Measurements from ENCODE around the gene FNDC11. TPM values are rescaled to one million over a fixed set of nuclear protein-coding genes. Genes with fewer than 3 reads are reported as not detected.

The FNDC11 gene
- total RNA-seq, 2 experiments from 2014 or later: 0.55 to 0.61 TPM

DNA sequence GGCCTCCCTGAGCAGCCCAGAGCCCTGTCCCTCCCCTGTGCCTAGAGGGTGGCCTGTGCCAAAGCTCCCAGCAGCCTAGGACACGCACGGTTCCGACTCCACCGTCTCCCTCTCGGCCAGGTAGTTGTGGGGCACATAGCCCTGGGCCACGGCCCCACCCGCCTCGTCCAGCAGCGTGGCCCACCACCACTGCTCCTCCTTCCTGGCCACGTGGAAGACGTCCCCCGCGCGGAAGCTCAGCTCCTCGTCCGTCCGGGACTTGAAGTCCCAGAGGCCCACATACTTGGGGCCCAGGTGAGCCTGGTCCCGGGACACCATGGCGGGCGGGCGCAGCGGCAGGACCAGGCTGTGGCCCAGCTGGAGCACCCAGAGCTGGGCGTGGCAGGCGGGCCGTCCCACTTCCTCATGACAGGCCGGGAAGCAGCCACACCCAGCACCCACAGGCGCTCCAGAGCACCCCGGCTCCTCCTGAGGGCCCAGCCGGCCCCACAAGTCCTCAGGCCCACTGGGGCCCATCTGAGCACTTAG lies 16.9 kb upstream of the FNDC11 start, which contains the start of gene PTK6:
PTK6 (minus strand) TSS at position 380 of the 528 bp plus-strand sequence; CDS start at position 318, 62 bp downstream.
- peak; percentile 62 for DNase-seq
- intact Hi-C loops (cut with micrococcal nuclease): loop anchor here (1.0 to 10.0 kb wide), 7 partner anchors 16 to 528 kb away; partner anchors contain the start of genes PRPF6, TCEA2, TNFRSF6B and UCKL1
- Mint-ChIP-seq H3K4me3 (peak within 1 kb of the TSS; percentile 66), H3K36me3 (no peaks in the 10 kb centered on the region), H3K9me3 (no peaks in the 10 kb centered on the region), H3K27ac (peak within 1 kb of the TSS; percentile 80), H3K4me1 (ENCODE audit: low read depth) (peaks cover 13% of the 10 kb centered on the region), H3K27me3 (no peaks in the 10 kb centered on the region)
- ChIA-PET CTCF (interaction anchor here (0.6 to 2.6 kb wide), 49 partner anchors 9 to 584 kb away, joined by 3 to 19 read pairs (median 4); partner anchors contain the start of genes ARFRP1, GMEB2, LIME1 and OPRL1), POLR2A (interaction anchor here (0.6 to 5.8 kb wide), 12 partner anchors 8 to 419 kb away, joined by 3 to 55 read pairs (median 3); partner anchors contain the start of genes PPDPF, TPD52L2 and UCKL1)

DNA sequence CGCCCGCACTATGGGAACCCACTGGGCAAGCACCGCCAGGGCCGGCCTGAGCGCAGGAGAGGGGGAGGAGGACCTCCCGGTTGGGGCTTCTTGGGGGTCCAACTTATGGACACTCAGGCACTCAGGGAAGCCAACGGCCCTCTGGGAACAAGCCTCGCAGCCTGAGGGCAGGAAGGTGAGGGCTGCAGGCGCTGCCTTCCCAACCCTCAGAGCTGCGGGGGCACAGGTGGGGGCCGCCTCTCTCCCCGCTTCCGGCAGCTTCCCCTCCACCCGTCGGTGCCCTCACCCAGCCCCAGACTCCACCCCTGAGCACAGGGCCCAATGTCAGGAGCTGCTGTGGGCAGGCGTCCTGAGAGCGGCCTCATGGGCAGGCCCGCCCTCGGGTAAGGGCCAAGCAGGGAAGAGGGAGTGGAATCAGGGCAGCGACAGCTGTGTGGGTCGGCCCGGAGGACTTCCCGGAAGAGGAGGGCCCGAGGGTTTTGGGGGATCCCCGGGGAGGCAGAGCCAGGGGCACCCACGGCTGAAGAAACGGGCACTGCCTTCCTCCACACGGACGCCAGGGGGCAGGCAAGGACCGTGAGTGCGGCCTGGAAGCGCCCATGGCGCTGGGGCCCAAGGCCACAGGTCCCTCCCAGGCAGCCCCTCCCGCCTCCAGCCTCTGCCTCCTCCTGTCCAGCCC lies 16.3 kb upstream of the FNDC11 start:
- peaks cover 15% of the 10 kb centered on the region for H3K4me1 Mint-ChIP-seq (ENCODE audit: low read depth)
- no peaks in the 10 kb centered on the region for H3K9me3 Mint-ChIP-seq
- H3K36me3 Mint-ChIP-seq: no peaks in the 10 kb centered on the region
- peak; percentile 99 for DNase-seq
- peak overlapping the region; percentile 80 for H3K27ac Mint-ChIP-seq
- ChIA-PET CTCF (interaction anchor here (0.6 to 2.6 kb wide), 52 partner anchors 9 to 584 kb away, joined by 3 to 19 read pairs (median 4); partner anchors contain the start of genes ARFRP1, GMEB2, LIME1 and OPRL1), POLR2A (interaction anchor here (0.6 to 5.8 kb wide), 13 partner anchors 9 to 419 kb away, joined by 3 to 55 read pairs (median 3); partner anchors contain the start of genes PPDPF, RTEL1, TPD52L2 and UCKL1)
- H3K4me3 Mint-ChIP-seq: peak overlapping the region; percentile 66
- intact Hi-C loops (cut with micrococcal nuclease): loop anchor here (1.0 to 10.0 kb wide), 9 partner anchors 16 to 527 kb away; partner anchors contain the start of genes PRPF6, TCEA2, TNFRSF6B and UCKL1
- no peaks in the 10 kb centered on the region for H3K27me3 Mint-ChIP-seq

DNA sequence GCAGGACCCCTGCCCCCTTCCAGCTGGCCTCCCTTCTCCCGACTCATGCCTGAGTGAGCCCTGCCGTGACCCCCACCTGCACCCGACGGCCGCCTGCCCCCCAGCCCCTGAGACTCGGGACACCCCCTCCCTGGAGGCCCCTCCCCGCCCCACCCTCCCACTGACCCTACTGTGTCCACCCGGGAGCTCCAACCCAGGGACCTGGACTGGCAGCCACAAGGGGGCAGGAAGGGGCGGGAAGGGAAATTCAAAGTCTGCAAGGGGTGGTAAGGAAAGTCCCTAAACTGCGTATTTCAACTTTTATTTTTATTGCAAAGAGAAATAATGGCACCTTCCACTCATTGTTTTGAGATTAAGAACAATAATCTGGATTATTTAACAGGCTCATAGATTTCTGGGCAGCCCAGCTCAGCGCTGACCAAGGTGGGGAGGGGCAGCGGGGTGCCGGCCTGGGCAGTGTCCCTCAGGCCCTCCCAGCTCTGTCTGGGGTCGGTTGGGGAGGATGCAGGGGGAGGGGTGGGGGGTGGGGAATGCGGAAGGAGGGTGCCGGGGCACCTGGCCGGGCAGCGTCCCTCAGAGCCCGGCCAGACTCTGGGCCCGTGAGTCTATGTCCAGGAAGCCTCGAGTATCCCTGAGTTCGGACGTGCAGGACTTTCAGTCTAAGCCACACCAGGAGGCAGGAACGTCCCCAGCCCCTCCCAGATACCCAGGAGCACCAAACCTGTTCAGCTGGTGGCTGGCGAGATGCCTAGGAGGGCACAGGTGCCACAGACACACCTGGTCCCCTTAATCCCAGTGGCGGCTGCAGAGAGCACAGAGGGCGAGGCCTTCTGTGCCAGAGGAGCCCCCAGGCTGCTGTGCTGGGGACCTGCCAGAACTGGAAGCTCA lies 15.5 kb upstream of the FNDC11 start:
- peak; percentile 59 for DNase-seq
- no peaks in the 10 kb centered on the region for H3K27me3 Mint-ChIP-seq
- POLR2A ChIA-PET: interaction anchor here (1.1 to 5.8 kb wide), 9 partner anchors 9 to 418 kb away, joined by 3 to 55 read pairs (median 3); partner anchors contain the start of genes PPDPF, RTEL1, TPD52L2 and UCKL1
- no peaks in the 10 kb centered on the region for H3K9me3 Mint-ChIP-seq
- H3K4me3 Mint-ChIP-seq: peak overlapping the region; percentile 57
- CTCF ChIA-PET: interaction anchor here (0.5 to 2.6 kb wide), 34 partner anchors 9 to 582 kb away, joined by 3 to 19 read pairs (median 5); partner anchors contain the start of genes ARFRP1, PPDPF, PRPF6 and RTEL1
- H3K4me1 Mint-ChIP-seq (ENCODE audit: low read depth): peaks cover 18% of the 10 kb centered on the region
- peak overlapping the region; percentile 80 for H3K27ac Mint-ChIP-seq
- intact Hi-C loops (cut with micrococcal nuclease): loop anchor here (1.0 to 10.0 kb wide), 8 partner anchors 40 to 526 kb away; partner anchors contain the start of genes PRPF6, TCEA2, TNFRSF6B and UCKL1
- no peaks in the 10 kb centered on the region for H3K36me3 Mint-ChIP-seq

DNA sequence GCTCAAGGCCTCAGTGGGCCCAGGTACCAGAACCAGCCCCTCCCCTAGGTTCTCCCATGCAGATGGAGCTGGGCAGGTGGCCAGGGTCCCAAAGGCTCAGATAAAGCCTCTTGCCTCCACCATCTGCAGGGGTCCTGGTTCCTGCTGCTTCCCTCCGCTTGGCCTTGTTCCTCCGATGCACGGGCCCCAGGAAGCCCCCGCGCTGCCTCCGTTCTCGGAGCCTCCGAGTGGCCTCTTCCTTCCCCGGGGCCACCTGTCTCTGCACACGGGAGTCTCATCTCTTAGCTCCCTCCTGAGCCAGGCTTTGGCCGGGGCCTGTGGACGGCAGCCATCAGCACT lies 14.9 kb upstream of the FNDC11 start:
- Mint-ChIP-seq H3K36me3 (no peaks in the 10 kb centered on the region), H3K27me3 (no peaks in the 10 kb centered on the region), H3K9me3 (no peaks in the 10 kb centered on the region), H3K4me3 (no peak overlapping the region), H3K4me1 (ENCODE audit: low read depth) (peaks cover 18% of the 10 kb centered on the region), H3K27ac (no peak overlapping the region)
- intact Hi-C loops (cut with micrococcal nuclease): loop anchor here (2.0 to 10.0 kb wide), 7 partner anchors 40 to 526 kb away; partner anchors contain the start of genes PRPF6, TCEA2, TNFRSF6B and UCKL1
- POLR2A ChIA-PET: interaction anchor here (3.0 to 5.8 kb wide), 2 partner anchors 10 to 17 kb away, joined by 12 to 55 read pairs; partner anchors contain the start of gene PPDPF
- DNase-seq: no peak
- CTCF ChIA-PET: interaction anchor here (1.3 to 2.2 kb wide), 5 partner anchors 18 to 581 kb away, joined by 5 to 18 read pairs (median 10); partner anchors contain the start of gene PPDPF

DNA sequence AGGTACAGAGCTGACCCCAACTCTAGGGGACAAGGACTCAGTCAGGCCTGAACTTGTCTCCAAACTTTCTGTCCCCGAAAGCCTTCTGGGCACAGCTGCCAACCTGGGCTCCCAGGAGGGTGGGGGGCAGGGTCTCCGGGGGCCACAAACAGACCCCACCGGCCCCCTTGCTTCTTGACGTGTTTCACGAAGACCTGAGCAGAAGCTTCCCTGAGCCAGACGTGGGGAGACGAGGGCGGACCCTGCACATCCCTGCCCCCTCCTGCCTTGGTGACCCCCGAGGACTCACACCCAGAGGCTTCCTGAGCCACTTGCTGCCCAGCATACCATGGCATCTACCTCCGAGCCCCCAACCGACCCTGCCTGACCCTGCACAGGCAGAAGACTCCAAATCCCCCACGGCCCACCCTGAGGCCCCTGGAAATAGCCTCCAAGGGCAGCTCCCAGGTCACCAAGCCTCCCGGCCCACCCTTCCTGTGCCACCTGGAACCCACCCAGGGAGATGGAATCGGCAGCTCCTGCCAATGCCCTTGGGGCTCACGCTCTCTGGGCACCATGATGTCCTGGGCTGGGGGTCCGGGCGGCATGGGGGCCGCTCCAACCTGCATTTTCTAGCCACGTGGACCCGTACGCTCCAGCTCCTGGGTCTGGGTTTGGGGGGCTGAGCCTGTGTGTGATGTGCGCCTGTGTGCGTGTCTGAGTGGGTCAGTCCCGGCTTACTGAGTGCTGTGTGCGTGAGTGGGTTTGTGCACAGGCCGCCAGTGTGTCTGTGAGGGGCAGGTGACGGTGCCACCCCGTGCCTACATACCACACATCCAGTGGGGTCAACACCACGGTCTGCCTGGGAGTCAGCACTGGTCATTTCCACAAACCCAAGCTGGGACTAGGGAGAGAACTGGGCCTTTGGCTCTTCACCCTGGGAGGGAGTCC lies 14.3 kb upstream of the FNDC11 start:
- POLR2A ChIA-PET: interaction anchor here (3.0 to 5.8 kb wide), 2 partner anchors 11 to 18 kb away, joined by 12 to 55 read pairs; partner anchors contain the start of gene PPDPF
- H3K27ac Mint-ChIP-seq: no peak overlapping the region
- no peaks in the 10 kb centered on the region for H3K9me3 Mint-ChIP-seq
- no peaks in the 10 kb centered on the region for H3K27me3 Mint-ChIP-seq
- intact Hi-C loops (cut with micrococcal nuclease): loop anchor here (2.0 to 10.0 kb wide), 7 partner anchors 39 to 525 kb away; partner anchors contain the start of genes PRPF6, TCEA2, TNFRSF6B and UCKL1
- CTCF ChIA-PET: interaction anchor here (1.3 to 2.2 kb wide), 3 partner anchors 43 to 434 kb away, joined by 5 to 18 read pairs (median 5); no protein-coding TSS in a partner anchor
- peaks cover 18% of the 10 kb centered on the region for H3K4me1 Mint-ChIP-seq (ENCODE audit: low read depth)
- no peak for DNase-seq
- H3K4me3 Mint-ChIP-seq: no peak overlapping the region
- H3K36me3 Mint-ChIP-seq: no peaks in the 10 kb centered on the region

DNA sequence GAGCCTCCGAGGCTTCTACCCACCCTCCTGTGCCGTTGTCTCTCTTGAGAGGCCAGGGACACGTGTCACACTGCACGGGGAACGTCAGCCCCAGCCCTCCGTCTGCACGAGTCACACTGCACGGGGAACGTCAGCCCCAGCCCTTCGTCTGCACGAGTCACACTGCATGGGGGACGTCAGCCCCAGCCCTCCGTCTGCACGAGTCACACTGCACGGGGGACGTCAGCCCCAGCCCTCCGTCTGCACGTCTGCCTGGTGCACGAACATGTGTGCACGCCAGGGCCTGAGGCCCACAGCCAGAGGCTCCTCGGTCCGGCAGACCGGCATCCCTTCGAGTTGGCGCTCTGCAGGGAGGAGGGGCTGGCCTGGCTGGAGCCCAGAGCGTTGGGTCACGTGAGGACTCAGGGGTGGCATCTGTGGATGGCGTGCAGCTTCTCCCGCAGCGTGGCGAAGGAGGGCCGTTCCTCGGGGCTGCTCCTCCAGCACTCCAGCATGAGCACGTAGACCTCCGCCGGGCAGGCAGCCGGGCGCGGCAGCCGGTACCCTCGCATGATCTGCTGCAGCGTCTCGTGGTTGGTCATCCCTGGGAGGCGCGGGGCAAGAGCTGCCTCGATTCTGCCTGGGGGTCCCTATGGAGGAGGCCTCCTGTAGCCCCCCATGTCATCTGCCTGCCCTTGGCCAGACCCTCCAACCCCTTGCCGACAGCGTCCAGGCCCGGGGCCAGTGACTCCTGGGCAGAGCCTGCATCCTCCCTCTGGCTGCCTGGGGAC lies 13.4 kb upstream of the FNDC11 start:
- no peak overlapping the region for H3K4me3 Mint-ChIP-seq
- H3K36me3 Mint-ChIP-seq: no peaks in the 10 kb centered on the region
- H3K9me3 Mint-ChIP-seq: no peaks in the 10 kb centered on the region
- no peak for DNase-seq
- ChIA-PET CTCF (no interaction called here), POLR2A (no interaction called here)
- intact Hi-C loops (cut with micrococcal nuclease): no loop called here
- no peaks in the 10 kb centered on the region for H3K27me3 Mint-ChIP-seq
- no peak overlapping the region for H3K27ac Mint-ChIP-seq
- H3K4me1 Mint-ChIP-seq (ENCODE audit: low read depth): peaks cover 18% of the 10 kb centered on the region

DNA sequence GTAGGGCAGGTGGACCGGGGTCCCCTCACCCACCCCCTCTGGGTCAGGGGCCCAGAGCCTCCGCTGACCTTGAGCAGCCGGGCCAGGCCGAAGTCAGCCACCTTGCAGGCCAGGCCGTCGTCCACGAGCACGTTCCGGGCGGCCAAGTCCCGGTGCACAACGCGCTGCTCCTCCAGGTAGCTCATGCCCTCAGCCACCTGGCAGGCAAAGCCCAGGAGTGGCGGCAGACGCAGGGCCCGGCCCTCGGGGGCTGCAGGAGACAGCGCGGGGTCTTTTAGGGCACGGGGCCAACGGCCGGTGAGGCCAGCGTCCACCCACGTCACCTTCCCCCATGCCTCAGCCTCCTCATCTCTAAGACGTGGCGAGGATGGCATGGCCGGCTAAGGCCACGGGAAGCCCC lies 12.6 kb upstream of the FNDC11 start:
- no peak for DNase-seq
- H3K36me3 Mint-ChIP-seq: no peaks in the 10 kb centered on the region
- H3K9me3 Mint-ChIP-seq: no peaks in the 10 kb centered on the region
- ChIA-PET CTCF (no interaction called here), POLR2A (no interaction called here)
- peaks cover 16% of the 10 kb centered on the region for H3K4me1 Mint-ChIP-seq (ENCODE audit: low read depth)
- H3K4me3 Mint-ChIP-seq: no peak overlapping the region
- no peak overlapping the region for H3K27ac Mint-ChIP-seq
- intact Hi-C loops (cut with micrococcal nuclease): no loop called here
- no peaks in the 10 kb centered on the region for H3K27me3 Mint-ChIP-seq

DNA sequence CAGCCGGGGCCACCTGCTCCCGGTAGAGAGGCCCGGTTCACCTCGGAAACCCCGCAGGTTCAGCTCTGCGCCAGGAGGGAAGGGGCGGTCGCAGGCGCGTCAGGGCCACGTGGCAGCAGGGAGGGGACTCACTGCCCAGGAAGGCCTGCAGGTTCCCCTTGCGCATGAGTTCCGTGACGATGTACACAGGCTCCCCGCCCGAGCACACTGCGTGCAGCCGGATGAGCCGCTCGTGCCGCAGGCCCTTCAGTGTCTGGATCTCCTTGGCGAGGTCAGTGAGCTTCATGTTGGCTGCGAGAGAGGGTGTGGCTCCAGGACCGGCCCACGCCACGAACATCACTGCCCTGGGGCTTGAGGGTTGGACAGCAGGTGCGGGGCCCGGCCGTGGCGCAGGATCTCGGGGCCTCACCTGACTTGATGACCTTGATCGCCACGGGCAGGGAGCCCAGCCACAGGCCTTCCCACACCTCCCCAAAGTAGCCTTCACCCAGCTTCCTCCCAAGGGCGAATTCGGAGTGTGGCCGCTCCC lies 11.9 kb upstream of the FNDC11 start:
- Mint-ChIP-seq H3K9me3 (no peaks in the 10 kb centered on the region), H3K27ac (no peak overlapping the region), H3K4me3 (no peak overlapping the region), H3K36me3 (no peaks in the 10 kb centered on the region), H3K4me1 (ENCODE audit: low read depth) (peaks cover 11% of the 10 kb centered on the region), H3K27me3 (no peaks in the 10 kb centered on the region)
- DNase-seq: no peak
- ChIA-PET CTCF (no interaction called here), POLR2A (no interaction called here)
- intact Hi-C loops (cut with micrococcal nuclease): no loop called here

DNA sequence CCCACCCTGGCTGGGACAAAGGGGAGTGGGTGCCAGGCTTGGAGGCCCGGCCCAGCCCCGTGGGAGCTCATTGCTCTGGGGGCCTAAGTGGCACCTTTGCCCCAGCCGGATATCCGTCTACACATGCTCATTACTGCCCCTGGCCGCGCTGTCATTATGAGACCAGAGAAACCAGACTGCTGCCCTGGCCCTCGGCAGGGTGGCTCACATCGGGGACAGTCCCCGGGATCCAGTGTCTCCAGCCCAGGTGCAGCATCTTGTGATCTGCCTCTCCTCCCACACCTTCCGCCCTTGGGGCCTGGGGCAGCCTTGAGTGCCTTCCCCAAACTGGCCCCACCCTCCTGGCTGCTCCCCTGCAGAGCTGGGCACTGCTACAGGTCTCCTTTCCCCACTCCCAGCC lies 11.3 kb upstream of the FNDC11 start:
- ChIA-PET POLR2A (no interaction called here), CTCF (interaction anchor here (1.1 kb wide), 1 partner anchor 25 kb away, joined by 3 read pairs; no protein-coding TSS in a partner anchor)
- Mint-ChIP-seq H3K4me1 (ENCODE audit: low read depth) (peaks cover 10% of the 10 kb centered on the region), H3K27me3 (no peaks in the 10 kb centered on the region), H3K27ac (no peak overlapping the region), H3K4me3 (no peak overlapping the region), H3K9me3 (no peaks in the 10 kb centered on the region), H3K36me3 (no peaks in the 10 kb centered on the region)
- peak; percentile 55 for DNase-seq
- intact Hi-C loops (cut with micrococcal nuclease): no loop called here

DNA sequence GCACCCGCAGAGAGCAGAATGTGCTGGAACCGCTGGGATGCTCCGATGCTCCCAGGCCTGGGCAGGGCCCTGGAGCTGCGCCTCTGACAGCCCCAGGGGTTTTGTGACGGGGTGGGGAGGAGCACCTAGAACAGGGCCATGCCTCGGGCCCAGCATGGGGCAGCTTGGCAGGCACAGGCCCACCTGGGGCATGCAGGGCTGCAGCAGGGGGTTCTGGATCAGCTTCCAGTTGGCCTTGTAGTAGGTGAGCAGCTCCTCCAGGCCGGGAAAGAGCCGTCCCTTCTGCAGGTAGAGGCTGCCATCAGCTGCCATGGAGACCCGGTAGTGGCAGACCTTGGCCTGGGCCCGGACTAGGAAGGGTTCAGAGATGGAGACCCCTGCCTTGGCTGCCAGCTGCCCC lies 10.8 kb upstream of the FNDC11 start:
- Mint-ChIP-seq H3K27ac (no peak overlapping the region), H3K4me1 (ENCODE audit: low read depth) (peaks cover 8% of the 10 kb centered on the region), H3K36me3 (no peaks in the 10 kb centered on the region), H3K9me3 (no peaks in the 10 kb centered on the region), H3K27me3 (no peaks in the 10 kb centered on the region), H3K4me3 (no peak overlapping the region)
- intact Hi-C loops (cut with micrococcal nuclease): no loop called here
- ChIA-PET CTCF (interaction anchor here (0.6 to 1.1 kb wide), 3 partner anchors 23 to 577 kb away, joined by 3 to 4 read pairs (median 3); partner anchors contain the start of gene PPDPF), POLR2A (interaction anchor here (0.5 kb wide), 1 partner anchor 63 kb away, joined by 5 read pairs; no protein-coding TSS in a partner anchor)
- no peak for DNase-seq

Data from activated CD4-positive, alpha-beta memory T cell treated with anti-CD3 and anti-CD28 coated beads for 36 hours (primary cell).